Parathyroid adenoma (tissue), 2 donors: ENCODE measurements around the gene HCFC2.
"Not testable (repeated sequence)": the region's sequence is repeated elsewhere in the genome, so short reads cannot be mapped to it uniquely, and the experiment has no call there.

Experiments used
- H2AFZ ChIP-seq: fragments of 300-600 bp; sonication (generic); one replicate; pipeline ENCODE4 v1.7.0; 2017; ENCODE audit warnings: antibody characterized with exemption, mild to moderate bottlenecking
- H3K27ac ChIP-seq: fragments of 300-600 bp; sonication (generic); one replicate; pipeline ENCODE4 v1.7.0; 2017
- H3K27me3 ChIP-seq: fragments of 300-600 bp; sonication (generic); one replicate; pipeline ENCODE4 v1.7.0; 2017; ENCODE audit warnings: low read length; ENCODE audit not compliant: control insufficient read depth, insufficient read depth
- H3K36me3 ChIP-seq: fragments of 300-600 bp; sonication (generic); one replicate; pipeline ENCODE4 v1.7.0; 2017; ENCODE audit warnings: low read length; ENCODE audit not compliant: control insufficient read depth, insufficient read depth
- H3K4me1 ChIP-seq: fragments of 300-600 bp; sonication (generic); one replicate; pipeline ENCODE4 v1.7.0; 2017; ENCODE audit warnings: control low read depth
- H3K4me2 ChIP-seq: fragments of 300-600 bp; sonication (generic); one replicate; pipeline ENCODE4 v1.7.0; 2017; ENCODE audit warnings: low read length
- H3K4me3 ChIP-seq: fragments of 300-600 bp; sonication (generic); one replicate; pipeline ENCODE4 v1.7.0; 2017; ENCODE audit warnings: low read depth, low read length
- H3K79me2 ChIP-seq: fragments of 300-600 bp; sonication (generic); one replicate; pipeline ENCODE4 v1.7.0; 2017; ENCODE audit warnings: control low read depth
- H3K9ac ChIP-seq: fragments of 300-600 bp; sonication (generic); one replicate; pipeline ENCODE4 v1.7.0; 2017; ENCODE audit warnings: mild to moderate bottlenecking
- H3K9me3 ChIP-seq: fragments of 300-600 bp; sonication (generic); one replicate; pipeline ENCODE4 v1.7.0; 2017; ENCODE audit warnings: low read length; ENCODE audit not compliant: control insufficient read depth
- CTCF ChIP-seq: fragments of 300-600 bp; sonication (generic); IDR thresholded peaks from one replicate; pipeline ENCODE4 v1.7.0; 2017; ENCODE audit warnings: antibody characterized with exemption, mild to moderate bottlenecking
- donor health status: primary hyperparathyroidism.

HCFC2 gene

GRCh38 chr12:104025771-104026170 is 38.6 kb upstream of the HCFC2 start:
- no peaks in the 10 kb centered on the region for H3K27me3 ChIP-seq
- H2AFZ ChIP-seq, result no peak overlapping the region

GRCh38 chr12:104026841-104027599 is 37.3 kb upstream of the HCFC2 start:
- no peak for TF ChIP-seq CTCF
- Histone ChIP-seq H3K79me2 (no peaks in the 10 kb centered on the region), H3K4me3 (no peak overlapping the region), H3K9ac (no peak overlapping the region), H3K27me3 (no peaks in the 10 kb centered on the region), H3K4me2 (no peak overlapping the region), H3K27ac (no peak overlapping the region), H3K4me1 (no peaks in the 10 kb centered on the region), H3K9me3 (no peaks in the 10 kb centered on the region), H3K36me3 (no peaks in the 10 kb centered on the region), H2AFZ (no peak overlapping the region)

More at GRCh38 chr12:104025771-104026170, 38.6 kb upstream of the HCFC2 start:
- Histone ChIP-seq H3K4me2 (no peak overlapping the region), H3K9ac (no peak overlapping the region), H3K27ac (no peak overlapping the region), H3K79me2 (no peaks in the 10 kb centered on the region), H3K4me1 (no peaks in the 10 kb centered on the region), H3K9me3 (no peaks in the 10 kb centered on the region), H3K36me3 (no peaks in the 10 kb centered on the region), H3K4me3 (no peak overlapping the region)
- TF ChIP-seq CTCF, result no peak

- H3K4me2 ChIP-seq, H3K4me1 ChIP-seq, H3K27ac ChIP-seq, H3K9me3 ChIP-seq, H3K79me2 ChIP-seq, H3K4me3 ChIP-seq, H3K36me3 ChIP-seq, H3K9ac ChIP-seq, H2AFZ ChIP-seq, H3K27me3 ChIP-seq: not testable (repeated sequence)
Observed at GRCh38 chr12:104030596-104030995, 33.7 kb upstream of the HCFC2 start.

GRCh38 chr12:104036143-104036542 is 28.2 kb upstream of the HCFC2 start:
- not testable (repeated sequence) for H3K27me3 ChIP-seq, H3K4me3 ChIP-seq, H3K9me3 ChIP-seq, H3K4me2 ChIP-seq, H3K27ac ChIP-seq, H3K79me2 ChIP-seq, H3K9ac ChIP-seq, H3K36me3 ChIP-seq, H2AFZ ChIP-seq, H3K4me1 ChIP-seq

GRCh38 chr12:104039769-104040168 is 24.6 kb upstream of the HCFC2 start:
- not testable (repeated sequence) for H3K4me3 ChIP-seq, H3K36me3 ChIP-seq, H2AFZ ChIP-seq, H3K27ac ChIP-seq, H3K27me3 ChIP-seq, H3K4me2 ChIP-seq, H3K9me3 ChIP-seq, H3K4me1 ChIP-seq, H3K9ac ChIP-seq
- peaks cover 17% of the 10 kb centered on the region for H3K79me2 ChIP-seq

GRCh38 chr12:104042580-104042979 is 21.8 kb upstream of the HCFC2 start:
- Histone ChIP-seq H3K27me3 (no peaks in the 10 kb centered on the region), H3K4me3 (no peak overlapping the region), H3K9me3 (no peaks in the 10 kb centered on the region), H2AFZ (no peak overlapping the region), H3K27ac (no peak overlapping the region), H3K79me2 (peaks cover 17% of the 10 kb centered on the region), H3K36me3 (no peaks in the 10 kb centered on the region), H3K4me1 (no peaks in the 10 kb centered on the region), H3K4me2 (no peak overlapping the region), H3K9ac (no peak overlapping the region)
- TF ChIP-seq CTCF, result no peak
